IPS DF 6.9 (cell line): ENCODE measurements around the gene OAS3.

ENCODE experiments used
- DNase-seq: peaks from one replicate; pipeline ENCODE4 v3.0.0-alpha.2; 2013; ENCODE audit warnings: low read depth, low spot score
- H3K27ac ChIP-seq: one replicate; pipeline ENCODE4 v1.5.1; 2013; ENCODE audit warnings: low read length, control low read depth
- H3K27me3 ChIP-seq: 2 replicates; pipeline ENCODE4 v1.6.1; 2013; ENCODE audit warnings: mild to moderate bottlenecking, low read length; ENCODE audit not compliant: control insufficient read depth, insufficient read depth
- H3K36me3 ChIP-seq: 2 replicates; pipeline ENCODE4 v1.6.1; 2013; ENCODE audit warnings: low read length; ENCODE audit not compliant: control insufficient read depth, insufficient read depth
- H3K4me1 ChIP-seq: 2 replicates; pipeline ENCODE4 v1.6.1; 2013; ENCODE audit warnings: low read length; ENCODE audit not compliant: control insufficient read depth, insufficient read depth
- H3K4me3 ChIP-seq: 2 replicates; pipeline ENCODE4 v1.5.1; 2013; ENCODE audit warnings: mild to moderate bottlenecking, low read length
- H3K9me3 ChIP-seq: 2 replicates; pipeline ENCODE4 v1.6.1; 2013; ENCODE audit warnings: low read length, inconsistent platforms; ENCODE audit not compliant: control insufficient read depth, insufficient read depth
- WGBS: extraction: QIAGEN DNeasy Blood & Tissue Kit; methylation state at CpG from one replicate; pipeline ENCODE4 v1.1.7; 2013; ENCODE audit warnings: mixed read lengths, missing lambda C conversion rate; ENCODE audit not compliant: insufficient read length, insufficient coverage; 5-methylcytosine and 5-hydroxymethylcytosine counted together

The OAS3 gene

GRCh38 chr12:112927475-112927874 lies 10.8 kb upstream of the OAS3 start:
- no peaks in the 10 kb centered on the region for H3K27me3 ChIP-seq

GRCh38 chr12:112927925-112928324 lies 10.3 kb upstream of the OAS3 start:
- no CpG with 5 or more reads among the region's 2 CpGs for WGBS
- Histone ChIP-seq H3K9me3 (no peaks in the 10 kb centered on the region; the same call in 1 of the 2 replicates), H3K4me3 (no peak overlapping the region), H3K4me1 (no peaks in the 10 kb centered on the region), H3K36me3 (no peaks in the 10 kb centered on the region), H3K27me3 (no peaks in the 10 kb centered on the region), H3K27ac (no peak overlapping the region)
- no peak for DNase-seq

More at GRCh38 chr12:112927475-112927874, 10.8 kb upstream of the OAS3 start:
- Histone ChIP-seq H3K36me3 (no peaks in the 10 kb centered on the region), H3K4me1 (no peaks in the 10 kb centered on the region), H3K9me3 (no peaks in the 10 kb centered on the region; the same call in 1 of the 2 replicates), H3K4me3 (no peak overlapping the region), H3K27ac (no peak overlapping the region)
- no peak for DNase-seq
- no CpG with 5 or more reads among the region's 3 CpGs for WGBS

DNA sequence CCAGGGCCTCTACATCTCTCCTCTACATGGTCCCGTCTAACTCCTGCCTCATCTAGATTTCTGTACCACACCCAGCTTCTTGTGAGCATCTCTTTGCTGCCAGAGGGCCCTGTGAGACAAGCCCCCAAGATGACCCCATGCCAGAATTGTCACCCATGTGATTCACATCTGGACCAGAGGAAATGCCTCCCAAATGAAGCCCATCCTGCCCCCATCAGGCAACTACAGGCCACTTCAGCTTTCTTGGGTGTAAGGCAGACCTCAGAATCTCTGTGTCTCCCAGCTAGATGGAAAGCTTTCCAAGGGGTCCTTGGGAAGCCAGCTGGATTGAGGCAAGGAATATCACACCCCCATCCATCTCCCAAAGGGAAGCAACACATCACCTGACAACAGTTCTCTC lies 9.3 kb upstream of the OAS3 start:
- WGBS = no CpG with 5 or more reads among the region's 1 CpG
- no peak overlapping the region for H3K27ac ChIP-seq
- H3K9me3 ChIP-seq = no peaks in the 10 kb centered on the region; the same call in 1 of the 2 replicates
- H3K4me3 ChIP-seq = no peak overlapping the region
- no peak for DNase-seq
- H3K27me3 ChIP-seq = no peaks in the 10 kb centered on the region
- no peaks in the 10 kb centered on the region for H3K36me3 ChIP-seq
- H3K4me1 ChIP-seq = no peaks in the 10 kb centered on the region

DNA sequence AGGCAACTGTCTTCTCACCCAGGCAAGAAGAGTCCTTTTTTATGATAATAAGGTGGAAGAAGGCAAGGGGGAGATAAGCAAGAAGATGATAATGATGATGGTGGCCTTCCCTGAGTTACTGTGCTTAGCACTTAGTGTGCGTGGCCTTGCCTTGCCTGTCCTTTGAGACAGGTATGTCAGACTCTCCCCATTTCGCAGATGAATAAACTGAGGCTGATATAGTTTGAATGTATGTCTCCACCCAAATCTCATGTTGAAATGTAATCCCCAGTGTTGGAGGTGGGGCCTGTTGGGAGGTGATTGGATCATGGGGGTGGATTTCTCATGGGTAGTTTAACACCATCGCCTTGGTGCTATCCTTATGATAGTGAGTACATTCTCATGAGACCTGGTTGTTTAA lies 8.6 kb upstream of the OAS3 start:
- H3K27ac ChIP-seq = no peak overlapping the region
- no peaks in the 10 kb centered on the region; the same call in 1 of the 2 replicates for H3K9me3 ChIP-seq
- no peaks in the 10 kb centered on the region for H3K27me3 ChIP-seq
- WGBS = no CpG with 5 or more reads among the region's 3 CpGs
- no peaks in the 10 kb centered on the region for H3K36me3 ChIP-seq
- H3K4me1 ChIP-seq = no peaks in the 10 kb centered on the region
- no peak overlapping the region for H3K4me3 ChIP-seq
- DNase-seq = no peak

- no peaks in the 10 kb centered on the region for H3K27me3 ChIP-seq
- H3K4me3 ChIP-seq = no peak overlapping the region
- WGBS = no CpG with 5 or more reads among the region's 2 CpGs
These were observed 7.9 kb upstream of the OAS3 start for GRCh38 chr12:112930350-112930749.

DNA sequence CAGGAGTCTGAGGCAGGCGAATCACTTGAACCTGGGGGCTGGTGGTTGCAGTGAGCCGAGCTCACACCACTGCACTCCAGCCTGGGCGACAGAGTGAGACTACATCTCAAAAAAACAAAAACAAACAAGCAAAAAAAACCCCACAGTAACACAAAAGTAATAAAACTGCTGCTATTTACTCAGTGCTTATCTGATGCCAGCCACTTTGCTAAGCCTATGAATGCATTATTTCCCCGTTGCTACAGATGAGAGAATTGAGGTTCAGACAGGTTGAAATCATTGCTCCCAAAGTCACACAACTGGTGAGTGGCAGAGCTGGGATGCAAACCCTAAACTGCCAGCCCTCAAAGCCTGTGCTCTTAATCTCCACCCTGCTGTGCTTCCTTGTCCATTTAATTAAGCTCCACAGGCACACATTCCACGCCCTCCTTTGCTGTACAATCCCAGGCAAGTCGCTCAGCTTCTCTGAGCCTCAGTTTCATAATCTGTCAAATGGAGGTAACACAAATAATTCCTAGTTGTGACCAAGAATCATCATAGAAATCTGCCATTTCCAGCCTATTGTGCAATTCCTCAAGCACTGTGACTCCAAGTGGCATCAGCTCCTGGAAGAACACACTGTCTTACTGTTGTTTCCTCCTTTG lies 5.7 kb upstream of the OAS3 start:
- no peak for DNase-seq
- WGBS = no CpG with 5 or more reads among the region's 6 CpGs
- Histone ChIP-seq H3K4me1 (no peaks in the 10 kb centered on the region), H3K36me3 (no peaks in the 10 kb centered on the region), H3K27me3 (no peaks in the 10 kb centered on the region), H3K4me3 (no peak overlapping the region), H3K9me3 (no peaks in the 10 kb centered on the region), H3K27ac (no peak overlapping the region)

More at GRCh38 chr12:112930350-112930749, 7.9 kb upstream of the OAS3 start:
- H3K36me3 ChIP-seq = no peaks in the 10 kb centered on the region
- DNase-seq = no peak
- no peaks in the 10 kb centered on the region; the same call in 1 of the 2 replicates for H3K9me3 ChIP-seq
- H3K27ac ChIP-seq = no peak overlapping the region
- no peaks in the 10 kb centered on the region for H3K4me1 ChIP-seq

GRCh38 chr12:112933129-112933505 lies 5.2 kb upstream of the OAS3 start:
- H3K4me3 ChIP-seq = no peak overlapping the region
- DNase-seq = no peak
- H3K4me1 ChIP-seq = no peaks in the 10 kb centered on the region
- no peaks in the 10 kb centered on the region for H3K9me3 ChIP-seq
- H3K27ac ChIP-seq = no peak overlapping the region
- no peaks in the 10 kb centered on the region for H3K27me3 ChIP-seq
- WGBS = no CpG with 5 or more reads among the region's 2 CpGs
- no peaks in the 10 kb centered on the region for H3K36me3 ChIP-seq

- DNase-seq = no peak
- Histone ChIP-seq H3K9me3 (no peaks in the 10 kb centered on the region), H3K4me1 (no peaks in the 10 kb centered on the region), H3K4me3 (no peak overlapping the region), H3K27ac (no peak overlapping the region), H3K36me3 (no peaks in the 10 kb centered on the region), H3K27me3 (peaks cover 3% of the 10 kb centered on the region; the same call in 1 of the 2 replicates)
- no CpG with 5 or more reads among the region's 1 CpG for WGBS
These were observed 2.0 kb upstream of the OAS3 start for GRCh38 chr12:112936264-112936663.

DNA sequence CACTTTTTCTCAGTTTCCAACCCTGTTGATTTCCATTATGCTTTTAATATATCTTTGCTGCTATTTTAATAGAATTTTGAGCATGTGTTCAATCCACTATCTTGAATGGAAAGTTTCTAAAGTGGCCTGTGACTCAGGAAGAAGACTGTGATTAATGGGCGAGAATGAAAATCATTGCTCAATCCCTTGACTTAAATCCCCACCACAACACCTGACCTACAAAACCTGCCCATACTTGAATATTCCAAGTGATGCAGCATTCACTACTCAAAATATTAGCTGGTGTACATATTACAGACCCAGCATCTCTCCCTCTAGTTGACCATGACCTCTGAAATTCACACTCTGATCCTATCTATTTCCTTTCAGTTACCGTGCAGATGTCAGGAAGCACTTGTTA lies 1.3 kb upstream of the OAS3 start:
- Histone ChIP-seq H3K27ac (no peak overlapping the region), H3K27me3 (peaks cover 3% of the 10 kb centered on the region; the same call in 1 of the 2 replicates), H3K4me3 (no peak overlapping the region), H3K36me3 (no peaks in the 10 kb centered on the region), H3K4me1 (no peaks in the 10 kb centered on the region), H3K9me3 (no peaks in the 10 kb centered on the region)
- WGBS = no CpG with 5 or more reads among the region's 2 CpGs
- no peak for DNase-seq

GRCh38 chr12:112938751-112939150 lies 477 bp downstream of the OAS3 start:
- DNase-seq = no peak
- Histone ChIP-seq H3K4me3 (peak overlapping the region; percentile 46; the same call in 1 of the 2 replicates), H3K27me3 (peaks cover 3% of the 10 kb centered on the region; the same call in 1 of the 2 replicates), H3K27ac (no peak overlapping the region), H3K4me1 (no peaks in the 10 kb centered on the region), H3K9me3 (no peaks in the 10 kb centered on the region), H3K36me3 (no peaks in the 10 kb centered on the region)
- WGBS = no CpG with 5 or more reads among the region's 11 CpGs
